ENCODE results near the gene LSAMP. TPM values are rescaled to one million over a fixed set of nuclear protein-coding genes. Genes with fewer than 3 reads are reported as not detected.

The LSAMP gene
- total and polyA plus RNA-seq, 2 donors (not counting 3 experiments of a cell fraction or from before 2014, with no cell fraction given): not detected

DNA sequence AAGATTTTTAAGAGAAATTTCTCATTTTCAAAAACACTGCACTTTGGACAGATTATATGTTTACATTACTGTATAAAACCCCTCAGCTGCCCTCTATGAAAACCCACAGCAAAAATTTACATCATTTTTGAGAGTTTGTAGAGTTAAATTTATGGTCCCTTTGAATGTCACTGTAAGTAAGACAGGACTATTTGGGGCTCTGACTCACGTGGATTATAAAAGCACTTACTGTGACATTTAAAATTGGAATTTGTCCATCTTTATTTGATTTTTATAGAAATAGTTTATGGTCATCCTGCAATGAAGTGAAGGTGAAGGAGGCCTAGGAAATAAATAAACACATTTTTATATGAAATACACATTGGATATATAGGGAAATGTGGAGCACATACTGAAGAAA, 672.3 kb downstream of the LSAMP start:
- dilution Hi-C loops (cut with MboI; ENCODE audit: extremely low pct_ligation_motif_present, low sequenced_read_pairs): no loop called here
- Histone ChIP-seq H3K79me2 (ENCODE audit: control insufficient read depth, insufficient read depth, low read length) (no peaks in the 10 kb centered on the region), H3K27me3 (ENCODE audit: control insufficient read depth in 2 of 2, insufficient read depth in 2 of 2, low read length in 2 of 2) (peaks cover 0 to 11% of the 10 kb centered on the region in 2 experiments), H3K9me3 (replicated peaks; ENCODE audit: control insufficient read depth, insufficient read depth, low read length) (no peaks in the 10 kb centered on the region), H4K20me1 (replicated peaks; ENCODE audit: control insufficient read depth, extremely low read depth, insufficient read depth, low read length) (no peaks in the 10 kb centered on the region), H3K4me3 (replicated peaks in 1 of 3; ENCODE audit: insufficient read depth in 1 of 3, low read depth in 1 of 3, low read length in 3 of 3) (no peak overlapping the region), H2AFZ (ENCODE audit: low read depth, low read length) (no peak overlapping the region), H3K4me2 (ENCODE audit: insufficient read depth, low read length) (no peak overlapping the region), H3K9ac (replicated peaks; ENCODE audit: extremely low read depth, insufficient read depth, low read length) (no peak overlapping the region), H3K36me3 (ENCODE audit: control insufficient read depth in 2 of 2, extremely low read depth in 1 of 2, insufficient read depth in 2 of 2, low read length in 2 of 2) (no peaks in the 10 kb centered on the region), H3K4me1 (ENCODE audit: control insufficient read depth, extremely low read depth, insufficient read depth, low read length) (no peaks in the 10 kb centered on the region), H3K9me1 (replicated peaks; ENCODE audit: control insufficient read depth, extremely low read depth, insufficient read depth, low read length) (no peaks in the 10 kb centered on the region), H3K27ac (ENCODE audit: insufficient read depth, low read depth, low read length) (no peak overlapping the region)
- CTCF ChIA-PET: interaction anchor here (1.7 kb wide), 1 partner anchor 11 kb away, joined by 9 read pairs; no protein-coding TSS in a partner anchor
- intact Hi-C loops (cut with micrococcal nuclease): no loop called here
- no TSS peak for BruUV-seq (replicated peaks)
- DNase-seq (ENCODE audit: low read depth, low spot score) (no peak), FAIRE-seq (no peak)
- POLR2A ChIA-PET: no interaction called here
- no peak for TF ChIP-seq MYC (IDR thresholded peaks at IDR 0.05; ENCODE audit: low read depth, low read length)
- no peak for TF ChIP-seq CTCF (IDR thresholded peaks at IDR 0.05; ENCODE audit: extremely low read depth in 1 of 2, insufficient read depth in 1 of 2, low read depth in 1 of 2, low read length in 2 of 2)
- TF ChIP-seq FOS (IDR thresholded peaks at IDR 0.05; ENCODE audit: borderline replicate concordance, insufficient read depth, low read length): no peak
- no peak for TF ChIP-seq JUN (IDR thresholded peaks at IDR 0.05; ENCODE audit: borderline replicate concordance, insufficient read depth, insufficient read length, low read depth)
- no peak for TF ChIP-seq POLR2AphosphoS5 (IDR thresholded peaks at IDR 0.05; ENCODE audit: insufficient read depth, low read depth, low read length)
- no peak for TF ChIP-seq POLR2A (IDR thresholded peaks at IDR 0.05; ENCODE audit: low read depth, low read length)
- TF ChIP-seq GATA2 (IDR thresholded peaks at IDR 0.05; ENCODE audit: insufficient read depth, insufficient read length, low read depth, low read length): no peak
- TF ChIP-seq, protein P1, sequence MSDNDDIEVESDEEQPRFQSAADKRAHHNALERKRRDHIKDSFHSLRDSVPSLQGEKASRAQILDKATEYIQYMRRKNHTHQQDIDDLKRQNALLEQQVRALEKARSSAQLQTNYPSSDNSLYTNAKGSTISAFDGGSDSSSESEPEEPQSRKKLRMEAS (IDR thresholded peaks at IDR 0.05; ENCODE audit: insufficient read depth, insufficient read length): no peak
- no peak for TF ChIP-seq EZH2 (IDR thresholded peaks at IDR 0.05; ENCODE audit: borderline replicate concordance, low read depth, low read length, severe bottlenecking)
